ENCODE measurements around the gene COL16A1. TPM values are rescaled to one million over a fixed set of nuclear protein-coding genes. Genes with fewer than 3 reads are reported as not detected.

Gene COL16A1
- total RNA-seq, 1 donor from 2014 or later = 339 TPM

DNA sequence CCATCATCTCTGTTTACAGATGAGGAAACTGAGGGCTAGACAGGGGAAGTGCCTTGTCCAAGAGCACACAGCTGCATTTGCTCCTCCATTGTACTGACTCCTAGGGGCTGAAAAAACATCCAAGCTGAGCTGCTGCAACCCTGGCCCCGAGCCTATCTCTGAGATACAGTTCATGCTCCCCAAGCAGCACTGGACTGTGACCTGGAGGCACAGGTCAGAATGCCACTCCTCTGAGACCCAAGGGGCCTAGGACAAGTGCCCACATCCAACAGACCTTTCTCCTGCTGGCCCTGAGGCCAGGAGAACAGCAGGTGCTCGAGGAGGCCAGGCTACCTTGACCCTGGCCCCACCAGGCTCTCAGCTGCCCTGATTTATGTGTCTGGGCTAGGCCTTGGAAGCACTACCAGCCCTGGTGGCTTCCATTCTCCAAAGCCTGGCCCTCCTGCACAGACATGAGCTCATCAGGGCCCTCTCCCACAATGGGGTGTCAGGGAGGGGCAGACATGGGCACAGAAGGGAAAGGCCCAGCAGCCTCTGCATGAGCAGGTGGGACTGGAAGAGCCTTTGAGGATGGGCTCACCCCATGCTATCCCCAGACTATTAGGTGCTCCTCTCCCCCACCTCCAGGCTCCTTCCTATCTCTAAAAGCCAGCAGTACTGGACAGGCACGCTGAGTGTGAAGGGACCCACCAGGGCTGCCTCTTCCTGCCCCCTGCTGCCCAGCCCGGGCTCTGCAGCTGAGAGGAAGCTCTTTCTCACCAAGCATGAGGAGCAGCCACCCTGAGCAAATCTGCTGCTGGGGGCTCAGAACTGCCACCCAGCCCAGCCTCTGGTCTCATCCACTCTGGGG lies 41.5 kb upstream of the COL16A1 start:
- peak in 1 of 2 donors; percentile 81 for DNase-seq (ENCODE audit: low spot score in 2 of 2)
- no peak overlapping the region for H3K4me3 ChIP-seq
- H3K4me1 ChIP-seq = peaks cover 0 to 3% of the 10 kb centered on the region in 2 donors
- H3K9me3 ChIP-seq = no peaks in the 10 kb centered on the region
- TF ChIP-seq, protein P1, sequence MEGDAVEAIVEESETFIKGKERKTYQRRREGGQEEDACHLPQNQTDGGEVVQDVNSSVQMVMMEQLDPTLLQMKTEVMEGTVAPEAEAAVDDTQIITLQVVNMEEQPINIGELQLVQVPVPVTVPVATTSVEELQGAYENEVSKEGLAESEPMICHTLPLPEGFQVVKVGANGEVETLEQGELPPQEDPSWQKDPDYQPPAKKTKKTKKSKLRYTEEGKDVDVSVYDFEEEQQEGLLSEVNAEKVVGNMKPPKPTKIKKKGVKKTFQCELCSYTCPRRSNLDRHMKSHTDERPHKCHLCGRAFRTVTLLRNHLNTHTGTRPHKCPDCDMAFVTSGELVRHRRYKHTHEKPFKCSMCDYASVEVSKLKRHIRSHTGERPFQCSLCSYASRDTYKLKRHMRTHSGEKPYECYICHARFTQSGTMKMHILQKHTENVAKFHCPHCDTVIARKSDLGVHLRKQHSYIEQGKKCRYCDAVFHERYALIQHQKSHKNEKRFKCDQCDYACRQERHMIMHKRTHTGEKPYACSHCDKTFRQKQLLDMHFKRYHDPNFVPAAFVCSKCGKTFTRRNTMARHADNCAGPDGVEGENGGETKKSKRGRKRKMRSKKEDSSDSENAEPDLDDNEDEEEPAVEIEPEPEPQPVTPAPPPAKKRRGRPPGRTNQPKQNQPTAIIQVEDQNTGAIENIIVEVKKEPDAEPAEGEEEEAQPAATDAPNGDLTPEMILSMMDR (IDR thresholded peaks at IDR 0.05) = peak; percentile 39 to 75 (median 66)
- H3K27ac ChIP-seq = no peak overlapping the region
- no peaks in the 10 kb centered on the region for H3K36me3 ChIP-seq
- intact Hi-C loops (cut with DNase I) = loop anchor here (1.0 to 5.0 kb wide), 2 partner anchors 42 to 81 kb away; no protein-coding TSS in a partner anchor
- no peaks in the 10 kb centered on the region for H3K27me3 ChIP-seq

DNA sequence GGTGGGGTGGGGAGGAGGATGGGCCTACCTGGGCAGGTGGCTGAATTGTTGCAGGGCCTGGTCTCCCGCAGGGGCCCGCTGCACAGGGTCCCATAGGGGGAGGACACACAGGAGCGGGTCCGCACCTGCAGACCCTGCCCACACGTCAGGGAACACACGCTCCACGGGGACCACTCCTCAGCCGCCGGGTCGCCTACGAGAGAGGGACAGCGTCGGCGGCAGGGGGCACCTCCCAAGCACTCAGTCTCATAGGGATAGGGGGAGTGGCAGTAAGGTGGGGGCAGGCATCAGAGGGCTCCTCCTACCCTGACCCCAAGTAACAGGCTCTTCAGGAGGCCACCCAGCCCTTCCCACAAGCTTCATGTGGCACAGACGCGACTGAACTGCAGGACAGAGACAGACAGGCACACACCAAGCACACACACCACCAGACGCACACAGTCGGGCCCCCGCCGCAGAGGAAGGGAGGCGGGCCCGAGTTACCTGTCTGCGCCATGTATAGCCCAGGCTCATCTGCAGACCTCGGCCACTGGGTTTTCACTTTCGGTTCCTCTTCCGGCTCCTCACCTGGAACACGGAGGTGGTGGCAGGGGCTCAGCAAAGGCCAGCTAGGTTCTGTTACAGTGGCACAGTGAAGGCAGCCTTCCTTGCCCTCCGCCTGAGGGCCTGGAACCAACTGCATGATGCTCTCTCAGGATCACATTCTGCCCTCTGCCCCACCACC lies 40.5 kb upstream of the COL16A1 start:
- TF ChIP-seq, protein P1 (IDR thresholded peaks at IDR 0.05) = no peak
- Histone ChIP-seq H3K4me3 (no peak overlapping the region), H3K36me3 (no peaks in the 10 kb centered on the region), H3K27ac (no peak overlapping the region), H3K4me1 (peaks cover 0 to 3% of the 10 kb centered on the region in 2 donors), H3K9me3 (no peaks in the 10 kb centered on the region), H3K27me3 (no peaks in the 10 kb centered on the region)
- no peak for DNase-seq (ENCODE audit: low spot score in 2 of 2)
- intact Hi-C loops (cut with DNase I) = no loop called here

DNA sequence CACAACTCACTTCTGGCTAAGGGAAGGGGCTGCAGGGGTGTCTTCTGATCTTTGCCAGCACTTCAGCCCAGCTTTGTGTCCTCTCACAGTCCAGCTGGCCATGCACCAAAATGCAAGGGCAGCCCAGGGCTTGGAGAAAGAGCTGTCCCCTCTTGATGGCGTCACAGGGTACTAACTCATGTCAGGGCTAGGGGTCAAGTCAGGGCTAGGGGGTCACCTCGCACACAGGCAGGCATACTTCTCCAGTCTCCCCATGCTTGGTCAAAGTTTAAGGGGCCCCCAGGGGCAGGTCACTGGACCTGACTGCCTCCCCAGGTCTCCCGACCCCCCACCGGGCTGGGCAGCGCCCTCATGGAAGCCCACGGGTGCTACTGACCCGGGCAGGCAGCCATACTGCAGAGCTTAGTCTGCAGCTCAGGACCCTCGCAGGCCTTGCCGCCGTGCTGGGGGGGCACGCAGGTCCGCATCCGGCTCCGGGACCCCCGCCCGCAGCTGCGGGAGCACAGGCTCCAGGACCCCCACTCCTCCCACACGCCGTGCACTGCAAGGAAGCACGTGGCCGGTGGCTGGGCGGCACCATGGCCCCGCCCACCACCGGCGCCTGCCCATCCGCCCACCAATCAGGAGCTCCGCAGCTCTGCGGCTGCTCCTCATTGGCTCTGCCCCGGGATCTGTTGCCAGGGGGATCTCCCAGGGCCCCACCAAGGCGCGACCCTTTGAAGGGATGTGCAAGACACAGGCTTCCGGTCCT lies 38.8 kb upstream of the COL16A1 start:
- Histone ChIP-seq H3K36me3 (no peaks in the 10 kb centered on the region), H3K9me3 (no peaks in the 10 kb centered on the region), H3K27me3 (no peaks in the 10 kb centered on the region), H3K4me1 (peaks cover 0 to 3% of the 10 kb centered on the region in 2 donors), H3K4me3 (no peak overlapping the region), H3K27ac (no peak overlapping the region)
- intact Hi-C loops (cut with DNase I) = no loop called here
- TF ChIP-seq, protein P1 (IDR thresholded peaks at IDR 0.05) = no peak
- DNase-seq (ENCODE audit: low spot score in 2 of 2) = no peak

DNA sequence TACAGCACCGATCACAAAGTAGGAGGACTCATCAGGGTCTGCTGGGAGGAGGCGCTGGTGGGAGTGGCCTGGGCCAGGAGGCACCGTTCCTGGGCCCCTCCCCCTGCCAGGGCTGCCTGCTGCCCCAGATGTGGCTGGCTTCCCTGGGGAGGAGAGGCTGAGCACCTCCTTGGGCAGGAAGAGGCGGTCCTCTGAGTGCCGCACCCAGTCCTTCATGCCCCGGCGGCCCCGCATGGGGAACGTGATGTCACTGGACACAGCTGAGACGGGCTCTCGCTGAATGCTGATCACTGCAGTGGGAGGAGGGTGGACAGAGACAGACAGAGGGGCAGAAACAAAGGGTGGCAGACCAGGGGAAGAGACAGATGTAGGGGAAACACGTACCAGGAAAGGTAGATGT lies 35.5 kb upstream of the COL16A1 start:
- H3K4me3 ChIP-seq = no peak overlapping the region
- no peaks in the 10 kb centered on the region for H3K4me1 ChIP-seq
- intact Hi-C loops (cut with DNase I) = no loop called here
- TF ChIP-seq, protein P1 (IDR thresholded peaks at IDR 0.05) = no peak
- no peak for DNase-seq (ENCODE audit: low spot score in 2 of 2)
- no peaks in the 10 kb centered on the region for H3K9me3 ChIP-seq
- no peak overlapping the region for H3K27ac ChIP-seq
- no peaks in the 10 kb centered on the region for H3K36me3 ChIP-seq
- H3K27me3 ChIP-seq = no peaks in the 10 kb centered on the region

DNA sequence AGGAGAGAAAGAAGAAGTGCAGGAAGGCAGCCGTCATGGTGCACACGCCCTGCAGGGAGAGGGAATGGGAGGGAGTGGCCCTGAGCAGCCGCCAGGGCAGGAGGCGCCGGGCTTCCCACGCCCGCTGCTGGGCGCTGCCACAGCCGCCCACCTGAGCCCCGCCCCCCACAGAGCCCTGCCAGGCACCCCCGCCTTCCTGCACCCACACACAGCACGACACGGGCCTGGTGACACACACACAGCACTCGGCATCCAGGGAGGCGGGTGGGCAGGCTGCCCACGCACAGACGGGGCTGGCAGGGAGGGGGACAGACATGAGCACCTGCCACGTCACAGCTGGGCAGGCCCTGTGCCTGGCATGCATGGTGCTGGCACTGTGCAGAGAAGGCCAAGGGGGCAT lies 32.9 kb upstream of the COL16A1 start:
- TF ChIP-seq, protein P1 (IDR thresholded peaks at IDR 0.05) = no peak
- Histone ChIP-seq H3K4me1 (no peaks in the 10 kb centered on the region), H3K9me3 (no peaks in the 10 kb centered on the region), H3K27me3 (no peaks in the 10 kb centered on the region), H3K4me3 (no peak overlapping the region), H3K27ac (no peak overlapping the region), H3K36me3 (no peaks in the 10 kb centered on the region)
- no peak for DNase-seq (ENCODE audit: low spot score in 2 of 2)
- intact Hi-C loops (cut with DNase I) = no loop called here
